GM12872 (cell line): Measurements from ENCODE around the gene SNAPC2.

Source experiments
- CTCF ChIP-seq: IDR thresholded peaks from 3 replicates; pipeline ENCODE4 v1.5.1; 2011; ENCODE audit warnings: low read depth, mild to moderate bottlenecking, low read length, moderate library complexity; ENCODE audit not compliant: insufficient read depth

The SNAPC2 gene

GRCh38 chr19:7962644-7963268 lies 42.6 kb downstream of the SNAPC2 start:
- TF ChIP-seq CTCF: no peak

GRCh38 chr19:7963566-7963965 lies 43.4 kb downstream of the SNAPC2 start:
- no peak for TF ChIP-seq CTCF

- no peak for TF ChIP-seq CTCF
Observed at GRCh38 chr19:7965259-7965841, 45.2 kb downstream of the SNAPC2 start.

GRCh38 chr19:7965921-7966665 lies 46.0 kb downstream of the SNAPC2 start:
- no peak for TF ChIP-seq CTCF

GRCh38 chr19:7968008-7968795 lies 48.1 kb downstream of the SNAPC2 start:
- TF ChIP-seq CTCF: no peak

GRCh38 chr19:7968796-7969554 lies 48.8 kb downstream of the SNAPC2 start:
- TF ChIP-seq CTCF: no peak

- no peak for TF ChIP-seq CTCF
Observed at GRCh38 chr19:7969555-7969939, 49.4 kb downstream of the SNAPC2 start.
